Esophagus muscularis mucosa (tissue), 4 donors: ENCODE results near the gene AKT2.

Experiments
- EP300 ChIP-seq: sonication (generic); formaldehyde crosslinking; IDR thresholded peaks from one replicate; pipeline ENCODE4 v1.6.1; 2017; ENCODE audit warnings: antibody characterized with exemption
- POLR2A ChIP-seq: fragments of 450-650 bp; IDR thresholded peaks from one replicate; pipeline ENCODE4 v1.6.1; 2017; ENCODE audit warnings: antibody characterized with exemption, moderate library complexity, mild to moderate bottlenecking, low read depth
- TF ChIP-seq, protein P1 (sequence below), 3 experiments: fragments of 200-600 bp in 2 of 3; fragments of 450-650 bp in 1 of 3; sonication (generic) in 2 of 3; IDR thresholded peaks; one replicate each; pipeline ENCODE4 v1.5.1; 2017 to 2019; ENCODE audit warnings: antibody characterized with exemption in 3 of 3, mild to moderate bottlenecking in 2 of 3, moderate library complexity in 1 of 3

DNA sequence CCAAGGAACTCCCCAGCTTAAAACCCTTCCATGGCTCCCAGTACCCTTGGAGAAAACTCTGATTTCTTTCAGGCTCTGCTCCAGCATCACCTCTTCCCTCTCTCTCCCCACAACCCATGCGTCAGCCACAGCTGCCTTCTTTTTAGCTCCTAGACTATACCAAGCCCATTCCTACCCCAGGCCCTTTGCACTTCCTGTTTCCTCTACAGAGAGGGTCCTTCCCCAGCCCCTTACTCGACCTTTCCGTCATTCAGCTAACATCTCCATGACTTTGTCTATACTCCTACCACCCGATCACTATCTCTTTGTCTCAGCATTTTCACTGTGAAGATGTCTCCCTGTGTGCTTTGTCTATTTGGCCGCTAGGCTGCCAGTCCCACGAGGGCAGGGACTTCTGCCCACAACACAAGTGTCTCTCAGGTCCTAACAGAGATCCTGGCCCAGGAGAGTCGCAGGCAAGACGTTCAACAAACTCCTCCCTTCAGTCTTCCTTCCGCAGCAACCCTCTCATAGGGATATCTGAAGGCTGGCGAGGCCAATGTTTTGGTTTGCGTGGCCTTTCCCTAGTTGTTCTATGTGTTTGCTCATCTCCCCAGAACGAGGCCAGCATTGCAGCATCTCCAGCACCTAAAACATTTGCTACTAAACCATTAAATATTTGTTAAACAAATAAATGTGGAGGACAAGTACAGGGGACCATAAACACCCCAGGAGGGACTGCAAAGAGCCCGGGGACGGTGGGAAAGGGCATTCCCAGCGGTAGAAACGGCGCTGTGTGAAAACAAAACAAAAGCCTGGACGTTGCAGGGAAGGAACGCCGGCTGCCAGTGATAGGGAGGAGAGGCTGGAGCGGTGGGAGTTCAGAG, 59.5 kb downstream of the AKT2 start:
- TF ChIP-seq, protein P1, sequence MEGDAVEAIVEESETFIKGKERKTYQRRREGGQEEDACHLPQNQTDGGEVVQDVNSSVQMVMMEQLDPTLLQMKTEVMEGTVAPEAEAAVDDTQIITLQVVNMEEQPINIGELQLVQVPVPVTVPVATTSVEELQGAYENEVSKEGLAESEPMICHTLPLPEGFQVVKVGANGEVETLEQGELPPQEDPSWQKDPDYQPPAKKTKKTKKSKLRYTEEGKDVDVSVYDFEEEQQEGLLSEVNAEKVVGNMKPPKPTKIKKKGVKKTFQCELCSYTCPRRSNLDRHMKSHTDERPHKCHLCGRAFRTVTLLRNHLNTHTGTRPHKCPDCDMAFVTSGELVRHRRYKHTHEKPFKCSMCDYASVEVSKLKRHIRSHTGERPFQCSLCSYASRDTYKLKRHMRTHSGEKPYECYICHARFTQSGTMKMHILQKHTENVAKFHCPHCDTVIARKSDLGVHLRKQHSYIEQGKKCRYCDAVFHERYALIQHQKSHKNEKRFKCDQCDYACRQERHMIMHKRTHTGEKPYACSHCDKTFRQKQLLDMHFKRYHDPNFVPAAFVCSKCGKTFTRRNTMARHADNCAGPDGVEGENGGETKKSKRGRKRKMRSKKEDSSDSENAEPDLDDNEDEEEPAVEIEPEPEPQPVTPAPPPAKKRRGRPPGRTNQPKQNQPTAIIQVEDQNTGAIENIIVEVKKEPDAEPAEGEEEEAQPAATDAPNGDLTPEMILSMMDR (IDR thresholded peaks at IDR 0.05), result no peak
- no peak for TF ChIP-seq POLR2A
- TF ChIP-seq EP300, result no peak
